Parathyroid adenoma (tissue), 2 donors: Measurements from ENCODE around the gene IGF2BP3.

Source experiments
- H2AFZ ChIP-seq: fragments of 300-600 bp; sonication (generic); one replicate; pipeline ENCODE4 v1.7.0; 2017; ENCODE audit warnings: antibody characterized with exemption, mild to moderate bottlenecking
- H3K27ac ChIP-seq: fragments of 300-600 bp; sonication (generic); one replicate; pipeline ENCODE4 v1.7.0; 2017
- H3K27me3 ChIP-seq: fragments of 300-600 bp; sonication (generic); one replicate; pipeline ENCODE4 v1.7.0; 2017; ENCODE audit warnings: low read length; ENCODE audit not compliant: control insufficient read depth, insufficient read depth
- H3K36me3 ChIP-seq: fragments of 300-600 bp; sonication (generic); one replicate; pipeline ENCODE4 v1.7.0; 2017; ENCODE audit warnings: low read length; ENCODE audit not compliant: control insufficient read depth, insufficient read depth
- H3K4me1 ChIP-seq: fragments of 300-600 bp; sonication (generic); one replicate; pipeline ENCODE4 v1.7.0; 2017; ENCODE audit warnings: control low read depth
- H3K4me2 ChIP-seq: fragments of 300-600 bp; sonication (generic); one replicate; pipeline ENCODE4 v1.7.0; 2017; ENCODE audit warnings: low read length
- H3K4me3 ChIP-seq: fragments of 300-600 bp; sonication (generic); one replicate; pipeline ENCODE4 v1.7.0; 2017; ENCODE audit warnings: low read depth, low read length
- H3K79me2 ChIP-seq: fragments of 300-600 bp; sonication (generic); one replicate; pipeline ENCODE4 v1.7.0; 2017; ENCODE audit warnings: control low read depth
- H3K9ac ChIP-seq: fragments of 300-600 bp; sonication (generic); one replicate; pipeline ENCODE4 v1.7.0; 2017; ENCODE audit warnings: mild to moderate bottlenecking
- H3K9me3 ChIP-seq: fragments of 300-600 bp; sonication (generic); one replicate; pipeline ENCODE4 v1.7.0; 2017; ENCODE audit warnings: low read length; ENCODE audit not compliant: control insufficient read depth
- CTCF ChIP-seq: fragments of 300-600 bp; sonication (generic); IDR thresholded peaks from one replicate; pipeline ENCODE4 v1.7.0; 2017; ENCODE audit warnings: antibody characterized with exemption, mild to moderate bottlenecking
- donor health status: primary hyperparathyroidism.

IGF2BP3 gene

GRCh38 chr7:23396222-23397015 lies 73.9 kb downstream of the IGF2BP3 start:
- Histone ChIP-seq H3K4me1 (no peaks in the 10 kb centered on the region), H3K27me3 (no peaks in the 10 kb centered on the region), H3K27ac (no peak overlapping the region), H3K4me2 (no peak overlapping the region), H2AFZ (no peak overlapping the region), H3K9ac (no peak overlapping the region), H3K9me3 (no peaks in the 10 kb centered on the region), H3K4me3 (no peak overlapping the region), H3K36me3 (no peaks in the 10 kb centered on the region), H3K79me2 (no peaks in the 10 kb centered on the region)
- TF ChIP-seq CTCF: no peak

- peak overlapping the region; percentile 23 for H3K4me2 ChIP-seq
- H3K79me2 ChIP-seq: no peaks in the 10 kb centered on the region
- H3K36me3 ChIP-seq: no peaks in the 10 kb centered on the region
- H2AFZ ChIP-seq: peak overlapping the region; percentile 9
- no peaks in the 10 kb centered on the region for H3K27me3 ChIP-seq
- H3K27ac ChIP-seq: no peak overlapping the region
- no peak for TF ChIP-seq CTCF
- H3K9ac ChIP-seq: no peak overlapping the region
- H3K4me3 ChIP-seq: no peak overlapping the region
- no peaks in the 10 kb centered on the region for H3K9me3 ChIP-seq
- H3K4me1 ChIP-seq: no peaks in the 10 kb centered on the region
Observed at GRCh38 chr7:23394488-23395171, 75.7 kb downstream of the IGF2BP3 start.

GRCh38 chr7:23393636-23394035 lies 76.7 kb downstream of the IGF2BP3 start:
- Histone ChIP-seq H3K36me3 (no peaks in the 10 kb centered on the region), H3K27me3 (no peaks in the 10 kb centered on the region), H3K4me3 (no peak overlapping the region), H3K9ac (no peak overlapping the region), H3K79me2 (no peaks in the 10 kb centered on the region), H3K4me2 (no peak overlapping the region), H3K9me3 (no peaks in the 10 kb centered on the region), H3K4me1 (no peaks in the 10 kb centered on the region), H3K27ac (no peak overlapping the region), H2AFZ (peak overlapping the region; percentile 30)
- TF ChIP-seq CTCF: no peak

- H3K36me3 ChIP-seq: no peaks in the 10 kb centered on the region
- no peak overlapping the region for H3K9ac ChIP-seq
- H3K4me3 ChIP-seq: no peak overlapping the region
- TF ChIP-seq CTCF: no peak
- no peaks in the 10 kb centered on the region for H3K9me3 ChIP-seq
- no peaks in the 10 kb centered on the region for H3K27me3 ChIP-seq
- H3K79me2 ChIP-seq: no peaks in the 10 kb centered on the region
- no peak overlapping the region for H3K4me2 ChIP-seq
- no peak overlapping the region for H2AFZ ChIP-seq
- H3K27ac ChIP-seq: no peak overlapping the region
- H3K4me1 ChIP-seq: no peaks in the 10 kb centered on the region
Observed at GRCh38 chr7:23389701-23390100, 80.6 kb downstream of the IGF2BP3 start.
